ENCODE data around the gene PPHLN1. TPM values are rescaled to one million over a fixed set of nuclear protein-coding genes. Genes with fewer than 3 reads are reported as not detected.

Gene PPHLN1
- polyA plus RNA-seq, 3 donors: 40.7 to 74.8 (median 68.7) TPM

DNA sequence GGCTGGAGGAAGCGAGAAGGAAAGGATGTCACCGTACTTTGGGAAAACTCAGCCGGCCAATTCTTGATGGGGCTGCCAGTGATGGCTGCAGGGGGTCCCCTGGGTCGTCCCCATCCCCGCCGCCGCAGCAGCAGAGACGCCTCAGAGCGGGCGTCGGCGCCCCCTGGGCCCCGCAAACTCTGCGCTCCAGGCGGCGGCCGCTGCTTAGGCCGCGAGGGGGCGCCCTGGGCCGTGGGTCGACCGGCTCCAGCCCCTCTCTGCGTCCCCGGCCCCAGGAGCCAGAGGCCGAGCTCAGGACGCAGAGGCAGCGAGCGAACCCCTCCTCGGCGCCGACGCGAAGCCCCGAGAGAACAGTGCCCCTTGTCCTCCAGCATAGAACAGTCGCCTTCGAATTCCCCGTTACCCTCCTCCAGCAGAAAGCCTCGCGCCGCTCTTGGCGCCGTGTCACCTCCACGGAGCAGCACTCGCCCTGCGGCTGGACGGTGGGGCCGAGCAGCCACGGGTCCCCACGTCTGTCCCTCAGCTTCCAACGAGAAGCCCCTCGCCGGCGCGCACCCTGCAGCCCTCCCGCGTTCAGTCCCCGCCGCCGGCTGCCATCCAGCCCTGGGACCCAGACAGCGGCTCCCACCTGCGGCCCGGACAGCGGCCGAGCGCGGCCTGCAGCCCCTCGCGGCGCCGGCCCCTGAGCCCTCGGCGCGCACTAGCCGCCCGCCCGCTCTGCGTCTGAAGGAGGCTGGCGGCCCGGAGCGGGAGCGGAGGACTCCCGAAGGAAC, 157.0 kb downstream of the PPHLN1 start:
- Mint-ChIP-seq H3K4me1 (peaks cover 17% of the 10 kb centered on the region), H3K27me3 (ENCODE audit: low read depth in 3 of 3) (peaks cover 48 to 81% (median 57%) of the 10 kb centered on the region in 3 donors), H3K9me3 (peaks cover 0 to 13% (median 6%) of the 10 kb centered on the region in 7 donors), H3K27ac (peak overlapping the region in 1 of 7 donors; percentile 82), H3K36me3 (peaks cover 6 to 7% of the 10 kb centered on the region in 2 donors), H3K4me3 (peak overlapping the region; percentile 86 to 95)
- peak overlapping the region; percentile 96 for H3K4me2 ChIP-seq (replicated peaks; ENCODE audit: extremely low read depth, low read length, poor library complexity, severe bottlenecking)
- H3K9me3 ChIP-seq (replicated peaks in 1 of 2; ENCODE audit: control insufficient read depth in 1 of 2, insufficient read depth in 1 of 2, low read length in 2 of 2): no peaks in the 10 kb centered on the region
- peaks cover 51 to 74% of the 10 kb centered on the region in 2 donors for H3K27me3 ChIP-seq (ENCODE audit: control insufficient read depth in 2 of 2, insufficient read depth in 2 of 2, low read length in 2 of 2)
- WGBS (ENCODE audit: insufficient coverage): under 1% methylated on average over 78 of the region's 83 CpGs
- intact Hi-C loops (cut with micrococcal nuclease): no loop called here
- DNase-seq: peak; percentile 31 to 47 (median 46)
- TF ChIP-seq, protein P1, sequence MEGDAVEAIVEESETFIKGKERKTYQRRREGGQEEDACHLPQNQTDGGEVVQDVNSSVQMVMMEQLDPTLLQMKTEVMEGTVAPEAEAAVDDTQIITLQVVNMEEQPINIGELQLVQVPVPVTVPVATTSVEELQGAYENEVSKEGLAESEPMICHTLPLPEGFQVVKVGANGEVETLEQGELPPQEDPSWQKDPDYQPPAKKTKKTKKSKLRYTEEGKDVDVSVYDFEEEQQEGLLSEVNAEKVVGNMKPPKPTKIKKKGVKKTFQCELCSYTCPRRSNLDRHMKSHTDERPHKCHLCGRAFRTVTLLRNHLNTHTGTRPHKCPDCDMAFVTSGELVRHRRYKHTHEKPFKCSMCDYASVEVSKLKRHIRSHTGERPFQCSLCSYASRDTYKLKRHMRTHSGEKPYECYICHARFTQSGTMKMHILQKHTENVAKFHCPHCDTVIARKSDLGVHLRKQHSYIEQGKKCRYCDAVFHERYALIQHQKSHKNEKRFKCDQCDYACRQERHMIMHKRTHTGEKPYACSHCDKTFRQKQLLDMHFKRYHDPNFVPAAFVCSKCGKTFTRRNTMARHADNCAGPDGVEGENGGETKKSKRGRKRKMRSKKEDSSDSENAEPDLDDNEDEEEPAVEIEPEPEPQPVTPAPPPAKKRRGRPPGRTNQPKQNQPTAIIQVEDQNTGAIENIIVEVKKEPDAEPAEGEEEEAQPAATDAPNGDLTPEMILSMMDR (IDR thresholded peaks at IDR 0.05): peak; percentile 93
- H3K27ac ChIP-seq (ENCODE audit: low read depth in 1 of 2, low read length in 2 of 2): no peak overlapping the region
- H3K36me3 ChIP-seq (replicated peaks in 1 of 2; ENCODE audit: control insufficient read depth in 1 of 2, insufficient read depth in 2 of 2, low read length in 2 of 2): no peaks in the 10 kb centered on the region
- H2AFZ ChIP-seq (ENCODE audit: insufficient read depth, low read depth, low read length, poor library complexity, severe bottlenecking): peak overlapping the region; percentile 88
- peak overlapping the region; percentile 55 for H3K9ac ChIP-seq (ENCODE audit: insufficient read depth, low read length, poor library complexity, severe bottlenecking)
- no peaks in the 10 kb centered on the region for H3K79me2 ChIP-seq (ENCODE audit: insufficient read depth, low read length)
- no peaks in the 10 kb centered on the region for H4K20me1 ChIP-seq (ENCODE audit: insufficient read depth, low read length)
- H3K4me1 ChIP-seq (ENCODE audit: control insufficient read depth in 1 of 2, insufficient read depth in 2 of 2, low read length in 2 of 2): peaks cover 13 to 21% of the 10 kb centered on the region in 2 donors
- peak overlapping the region; percentile 50 to 81 (median 58) for H3K4me3 ChIP-seq (replicated peaks in 1 of 3; ENCODE audit: low read depth in 2 of 3, low read length in 3 of 3)

DNA sequence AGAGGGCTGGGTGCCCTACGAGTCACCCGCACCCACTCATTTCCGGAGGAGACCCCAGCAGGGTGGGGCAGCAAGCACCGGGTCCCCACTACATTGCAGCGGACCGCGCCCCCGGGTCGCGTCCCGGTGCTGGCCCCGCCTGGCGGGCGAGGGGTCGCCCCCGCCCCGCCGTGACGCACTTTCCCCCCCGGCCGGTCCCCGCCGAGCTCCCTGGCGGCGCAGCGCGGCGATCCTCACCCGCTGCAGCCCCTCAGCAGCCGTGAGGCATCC, 157.5 kb downstream of the PPHLN1 start:
- intact Hi-C loops (cut with micrococcal nuclease): no loop called here
- DNase-seq: peak in 1 of 3 donors; percentile 5
- peak overlapping the region in 1 of 7 donors; percentile 3 for H3K27ac Mint-ChIP-seq
- peak overlapping the region; percentile 90 to 97 for H3K4me3 Mint-ChIP-seq
- H3K4me2 ChIP-seq (replicated peaks; ENCODE audit: extremely low read depth, low read length, poor library complexity, severe bottlenecking): peak overlapping the region; percentile 96
- peaks cover 17% of the 10 kb centered on the region for H3K4me1 Mint-ChIP-seq
- TF ChIP-seq, protein P1 (IDR thresholded peaks at IDR 0.05): no peak
- WGBS (ENCODE audit: insufficient coverage): 0% methylated on average over 29 of the region's 30 CpGs
- H4K20me1 ChIP-seq (ENCODE audit: insufficient read depth, low read length): no peaks in the 10 kb centered on the region
- no peaks in the 10 kb centered on the region for H3K79me2 ChIP-seq (ENCODE audit: insufficient read depth, low read length)
- peak overlapping the region; percentile 50 to 81 (median 58) for H3K4me3 ChIP-seq (replicated peaks in 1 of 3; ENCODE audit: low read depth in 2 of 3, low read length in 3 of 3)
- H3K36me3 ChIP-seq (replicated peaks in 1 of 2; ENCODE audit: control insufficient read depth in 1 of 2, insufficient read depth in 2 of 2, low read length in 2 of 2): no peaks in the 10 kb centered on the region
- H3K27ac ChIP-seq (ENCODE audit: low read depth in 1 of 2, low read length in 2 of 2): no peak overlapping the region
- peaks cover 13 to 21% of the 10 kb centered on the region in 2 donors for H3K4me1 ChIP-seq (ENCODE audit: control insufficient read depth in 1 of 2, insufficient read depth in 2 of 2, low read length in 2 of 2)
- H3K9ac ChIP-seq (ENCODE audit: insufficient read depth, low read length, poor library complexity, severe bottlenecking): peak overlapping the region; percentile 55
- peaks cover 51 to 74% of the 10 kb centered on the region in 2 donors for H3K27me3 ChIP-seq (ENCODE audit: control insufficient read depth in 2 of 2, insufficient read depth in 2 of 2, low read length in 2 of 2)
- no peaks in the 10 kb centered on the region for H3K9me3 ChIP-seq (replicated peaks in 1 of 2; ENCODE audit: control insufficient read depth in 1 of 2, insufficient read depth in 1 of 2, low read length in 2 of 2)
- H3K9me3 Mint-ChIP-seq: peaks cover 0 to 13% (median 6%) of the 10 kb centered on the region in 7 donors
- H3K36me3 Mint-ChIP-seq: peaks cover 6 to 7% of the 10 kb centered on the region in 2 donors
- H3K27me3 Mint-ChIP-seq (ENCODE audit: low read depth in 3 of 3): peaks cover 53 to 81% (median 61%) of the 10 kb centered on the region in 3 donors
- H2AFZ ChIP-seq (ENCODE audit: insufficient read depth, low read depth, low read length, poor library complexity, severe bottlenecking): peak overlapping the region; percentile 88
